CD1c-positive myeloid dendritic cell (primary cell): Measurements from ENCODE around the gene HOXC11.

ENCODE experiments used
- DNase-seq: peaks from one replicate; pipeline ENCODE4 v3.0.0-alpha.2; 2016; ENCODE audit errors: extremely low spot score

The HOXC11 gene

GRCh38 chr12:53956914-53957536, 15.9 kb upstream of the HOXC11 start:
- DNase-seq: no peak

- no peak for DNase-seq
Measured at GRCh38 chr12:53958128-53958527, 14.8 kb upstream of the HOXC11 start.

GRCh38 chr12:53959314-53959713, 13.6 kb upstream of the HOXC11 start:
- no peak for DNase-seq

GRCh38 chr12:53960187-53961024, 12.5 kb upstream of the HOXC11 start:
- DNase-seq: no peak

- DNase-seq: no peak
Measured at GRCh38 chr12:53961025-53961761, 11.7 kb upstream of the HOXC11 start.

GRCh38 chr12:53963005-53963404, 9.9 kb upstream of the HOXC11 start:
- DNase-seq: no peak

GRCh38 chr12:53963434-53964314, 9.3 kb upstream of the HOXC11 start:
- no peak for DNase-seq

- DNase-seq: no peak
Measured at GRCh38 chr12:53964315-53964713, 8.6 kb upstream of the HOXC11 start.

GRCh38 chr12:53965281-53966084, 7.4 kb upstream of the HOXC11 start:
- DNase-seq: no peak

GRCh38 chr12:53966085-53966384, 6.9 kb upstream of the HOXC11 start:
- no peak for DNase-seq

GRCh38 chr12:53966385-53967133, 6.4 kb upstream of the HOXC11 start:
- no peak for DNase-seq

- DNase-seq: no peak
Measured at GRCh38 chr12:53967421-53967925, 5.5 kb upstream of the HOXC11 start.

GRCh38 chr12:53968214-53969127, 4.5 kb upstream of the HOXC11 start:
- no peak for DNase-seq

GRCh38 chr12:53969588-53970259, 3.2 kb upstream of the HOXC11 start:
- DNase-seq: no peak

- DNase-seq: no peak
Measured at GRCh38 chr12:53970451-53970850, 2.5 kb upstream of the HOXC11 start.

- DNase-seq: no peak
Measured at GRCh38 chr12:53971129-53971528, 1.8 kb upstream of the HOXC11 start.

GRCh38 chr12:53971686-53972085, 1.2 kb upstream of the HOXC11 start:
- DNase-seq: no peak

GRCh38 chr12:53972152-53972702, 699 bp upstream of the HOXC11 start:
- DNase-seq: no peak
